CD14-positive monocyte (primary cell): Measurements from ENCODE around the gene HES2. TPM values are rescaled to one million over a fixed set of nuclear protein-coding genes. Genes with fewer than 3 reads are reported as not detected.
A peak's percentile ranks its signal among the peaks of the same experiment; 100 is the strongest.
"Not testable (repeated sequence)": the region's sequence is repeated elsewhere in the genome, so short reads cannot be mapped to it uniquely, and the experiment has no call there.

Source experiments
- DNase-seq, 3 donors: peaks; one replicate each; pipeline ENCODE4 v3.0.0-alpha.2; 2011 to 2022
- H2AFZ ChIP-seq: 2 replicates; pipeline ENCODE4 v1.6.0; 2012; ENCODE audit warnings: mild to moderate bottlenecking, low read depth, low read length, inconsistent platforms; ENCODE audit not compliant: insufficient read depth, poor library complexity, severe bottlenecking
- H3K27ac ChIP-seq, 2 donors: 1 replicate in 1 of 2; 2 replicates in 1 of 2; pipeline ENCODE4 v1.5.1; 2012 to 2013; ENCODE audit warnings: low read length in 2 of 2, control low read depth in 1 of 2, inconsistent platforms in 1 of 2, low read depth in 1 of 2, mild to moderate bottlenecking in 1 of 2
- H3K27me3 ChIP-seq, 2 donors: one replicate each; pipeline versions ENCODE4 v1.6.0 to v1.6.1; 2011 to 2013; ENCODE audit warnings: low read length in 2 of 2; ENCODE audit not compliant: control insufficient read depth in 2 of 2, insufficient read depth in 2 of 2
- H3K36me3 ChIP-seq, 2 donors: replicated peaks in 1 of 2; 1 replicate in 1 of 2; 2 replicates in 1 of 2; pipeline versions ENCODE4 v1.5.1 to v1.6.1; 2012 to 2013; ENCODE audit warnings: low read length in 2 of 2, control low read depth in 1 of 2, inconsistent platforms in 1 of 2, mild to moderate bottlenecking in 1 of 2; ENCODE audit not compliant: insufficient read depth in 2 of 2, control insufficient read depth in 1 of 2
- H3K4me1 ChIP-seq, 2 donors: 1 replicate in 1 of 2; 2 replicates in 1 of 2; pipeline versions ENCODE4 v1.5.1 to v1.6.1; 2012 to 2013; ENCODE audit warnings: low read length in 2 of 2, control low read depth in 1 of 2, inconsistent platforms in 1 of 2, mild to moderate bottlenecking in 1 of 2, moderate library complexity in 1 of 2; ENCODE audit not compliant: insufficient read depth in 2 of 2, control insufficient read depth in 1 of 2
- H3K4me2 ChIP-seq: replicated peaks from 2 replicates; pipeline ENCODE3; 2012; ENCODE audit warnings: low read length, moderate library complexity, mild to moderate bottlenecking; ENCODE audit not compliant: poor library complexity, severe bottlenecking; ENCODE audit errors: extremely low read depth
- H3K4me3 ChIP-seq, 3 experiments: fragments of 200-600 bp in 1 of 3; sonication (generic) in 1 of 3; replicated peaks in 1 of 3; 1 replicate in 2 of 3; 2 replicates in 1 of 3; pipeline ENCODE4 v1.5.1; 2011 to 2013; ENCODE audit warnings: low read length in 3 of 3, mild to moderate bottlenecking in 3 of 3, control low read depth in 2 of 3, low read depth in 2 of 3, inconsistent platforms in 1 of 3, moderate library complexity in 1 of 3
- H3K79me2 ChIP-seq: 2 replicates; pipeline ENCODE4 v1.6.0; 2012; ENCODE audit warnings: mild to moderate bottlenecking, control low read depth, inconsistent platforms, low read length, moderate library complexity; ENCODE audit not compliant: insufficient read depth
- H3K9ac ChIP-seq: 2 replicates; pipeline ENCODE4 v1.6.0; 2017; ENCODE audit warnings: low read length, mild to moderate bottlenecking; ENCODE audit not compliant: insufficient read depth, poor library complexity, severe bottlenecking
- H3K9me3 ChIP-seq, 2 donors: replicated peaks in 1 of 2; 1 replicate in 1 of 2; 2 replicates in 1 of 2; pipeline versions ENCODE4 v1.5.1 to v1.6.1; 2012 to 2013; ENCODE audit warnings: low read length in 2 of 2, control low read depth in 1 of 2; ENCODE audit not compliant: control insufficient read depth in 1 of 2, insufficient read depth in 1 of 2
- H4K20me1 ChIP-seq: 2 replicates; pipeline ENCODE4 v1.6.0; 2012; ENCODE audit warnings: mild to moderate bottlenecking, low read length, control low read depth, moderate library complexity; ENCODE audit not compliant: insufficient read depth
- H3K27ac Mint-ChIP-seq, 7 donors: one replicate each; pipeline ENCODE4 v1.8.0; 2020; ENCODE audit warnings: mild to moderate bottlenecking in 7 of 7, mixed read lengths in 7 of 7, moderate library complexity in 6 of 7, inconsistent platforms in 2 of 7
- H3K27me3 Mint-ChIP-seq, 3 donors: one replicate each; pipeline ENCODE4 v1.8.0; 2021 to 2022; ENCODE audit warnings: low read depth in 3 of 3, mild to moderate bottlenecking in 3 of 3, mixed read lengths in 3 of 3, moderate library complexity in 3 of 3, inconsistent platforms in 1 of 3
- H3K36me3 Mint-ChIP-seq, 2 donors: one replicate each; pipeline ENCODE4 v1.8.0; 2020; ENCODE audit warnings: mixed read lengths in 2 of 2, inconsistent platforms in 1 of 2, mild to moderate bottlenecking in 1 of 2
- H3K4me1 Mint-ChIP-seq: one replicate; pipeline ENCODE4 v1.8.0; 2020; ENCODE audit warnings: mild to moderate bottlenecking, mixed read lengths
- H3K4me3 Mint-ChIP-seq, 2 donors: one replicate each; pipeline ENCODE4 v1.8.0; 2020; ENCODE audit warnings: mild to moderate bottlenecking in 2 of 2, mixed read lengths in 2 of 2, moderate library complexity in 1 of 2
- H3K9me3 Mint-ChIP-seq, 7 donors: one replicate each; pipeline ENCODE4 v1.8.0; 2020 to 2022; ENCODE audit warnings: mixed read lengths in 7 of 7, mild to moderate bottlenecking in 6 of 7, moderate library complexity in 6 of 7, inconsistent platforms in 2 of 7
- CTCF ChIP-seq: fragments of 200-600 bp; IDR thresholded peaks from one replicate; pipeline ENCODE4 v1.8.0; 2022; ENCODE audit warnings: antibody characterized with exemption, mild to moderate bottlenecking
- WGBS: methylation state at CpG from one replicate; pipeline ENCODE4 v1.1.5; 2013; ENCODE audit warnings: missing lambda C conversion rate; ENCODE audit not compliant: insufficient coverage; 5-methylcytosine and 5-hydroxymethylcytosine counted together
- intact Hi-C, 2 donors: fragments of 100-400 bp; cut with micrococcal nuclease; formaldehyde crosslinking; loops; one replicate each; pipeline versions ENCODE4 v1.15.0 to v1.15.1; 2023
- polyA plus RNA-seq, 3 donors: library from polyadenylated mRNA; depleted of rRNA in 1 of 3; unstranded in 2 of 3; stranded (reverse) in 1 of 3; fragments of 300-500 nt in 2 of 3; fragments of >200 nt in 1 of 3; fragmentation: Illumina TruSeq in 2 of 3; gene quantifications; 1 replicate in 2 of 3; 2 replicates in 1 of 3; pipeline ENCODE4 v1.2.3, GENCODE V29; 2012 to 2021

The HES2 gene
- polyA plus RNA-seq, 3 donors: not detected

GRCh38 chr1:6450943-6451373, 31.2 kb upstream of the HES2 start:
- Mint-ChIP-seq H3K36me3 (peaks cover 0 to 5% of the 10 kb centered on the region in 2 donors), H3K9me3 (peaks cover 0 to 10% (median 0%) of the 10 kb centered on the region in 7 donors), H3K27me3 (peaks cover 75 to 90% (median 79%) of the 10 kb centered on the region in 3 donors), H3K4me3 (peak overlapping the region in 1 of 2 donors; percentile 33), H3K27ac (no peak overlapping the region), H3K4me1 (peaks cover 2% of the 10 kb centered on the region)
- Histone ChIP-seq H3K4me2 (no peak overlapping the region), H3K79me2 (no peaks in the 10 kb centered on the region), H3K27me3 (peaks cover 6 to 68% of the 10 kb centered on the region in 2 donors), H3K9ac (no peak overlapping the region), H3K9me3 (no peaks in the 10 kb centered on the region), H4K20me1 (no peaks in the 10 kb centered on the region), H2AFZ (no peak overlapping the region), H3K4me3 (no peak overlapping the region), H3K36me3 (no peaks in the 10 kb centered on the region), H3K4me1 (no peaks in the 10 kb centered on the region), H3K27ac (no peak overlapping the region)
- no peak for DNase-seq
- WGBS: 89% methylated on average over 6 of the region's 6 CpGs
- intact Hi-C loops: no loop called here
- no peak for TF ChIP-seq CTCF

GRCh38 chr1:6450486-6450885, 30.8 kb upstream of the HES2 start:
- peaks cover 6 to 65% of the 10 kb centered on the region in 2 donors for H3K27me3 ChIP-seq
- H4K20me1 ChIP-seq, H3K36me3 Mint-ChIP-seq, H3K9ac ChIP-seq, H3K9me3 ChIP-seq, H3K36me3 ChIP-seq, H3K27ac ChIP-seq, H2AFZ ChIP-seq, H3K4me1 Mint-ChIP-seq, H3K79me2 ChIP-seq, DNase-seq, H3K4me2 ChIP-seq, H3K27ac Mint-ChIP-seq, H3K4me3 ChIP-seq, intact Hi-C loops, H3K4me1 ChIP-seq: not testable (repeated sequence)
- peaks cover 0 to 10% (median 0%) of the 10 kb centered on the region in 7 donors for H3K9me3 Mint-ChIP-seq
- H3K27me3 Mint-ChIP-seq: peaks cover 73 to 91% (median 79%) of the 10 kb centered on the region in 3 donors
- WGBS: 30% methylated on average over 6 of the region's 10 CpGs
- peak overlapping the region in 1 of 2 donors; percentile 33 for H3K4me3 Mint-ChIP-seq
